Neuronal stem cell (in vitro differentiated cells): Measurements from ENCODE around the gene MACF1.

Experiments used
- DNase-seq: peaks from one replicate; pipeline ENCODE4 v3.0.0-alpha.2; 2013; ENCODE audit warnings: low spot score
- H2AFZ ChIP-seq: one replicate; pipeline ENCODE4 v1.6.1; 2013; ENCODE audit warnings: mild to moderate bottlenecking, low read length, inconsistent platforms
- H2AK5ac ChIP-seq: 2 replicates; pipeline ENCODE4 v1.6.1; 2013; ENCODE audit warnings: low read depth, mild to moderate bottlenecking, inconsistent platforms, low read length, moderate library complexity, mixed read lengths
- H2BK120ac ChIP-seq: 2 replicates; pipeline ENCODE4 v1.6.1; 2013; ENCODE audit warnings: low read depth, mild to moderate bottlenecking, inconsistent platforms, low read length, moderate library complexity, mixed read lengths
- H2BK12ac ChIP-seq: one replicate; pipeline ENCODE4 v1.6.1; 2013; ENCODE audit warnings: low read length, inconsistent platforms
- H2BK15ac ChIP-seq: 2 replicates; pipeline ENCODE4 v1.6.1; 2013; ENCODE audit warnings: mild to moderate bottlenecking, low read length, inconsistent platforms, mixed read lengths
- H2BK5ac ChIP-seq: one replicate; pipeline ENCODE4 v1.6.1; 2013; ENCODE audit warnings: inconsistent platforms, mild to moderate bottlenecking, low read length, moderate library complexity
- H3K14ac ChIP-seq: one replicate; pipeline ENCODE4 v1.6.1; 2013; ENCODE audit warnings: low read length, inconsistent platforms
- H3K18ac ChIP-seq: 2 replicates; pipeline ENCODE4 v1.6.1; 2013; ENCODE audit warnings: low read length, inconsistent platforms
- H3K23ac ChIP-seq: 2 replicates; pipeline ENCODE4 v1.6.1; 2013; ENCODE audit warnings: low read depth, mild to moderate bottlenecking, mixed read lengths, low read length, inconsistent platforms; ENCODE audit not compliant: poor library complexity
- H3K27ac ChIP-seq: replicated peaks from 3 replicates; pipeline ENCODE4 v1.5.1; 2013; ENCODE audit warnings: low read length, inconsistent platforms
- H3K27me3 ChIP-seq, 3 experiments: 2 replicates each; pipeline ENCODE4 v1.6.1; 2013; ENCODE audit warnings: low read length in 3 of 3, mild to moderate bottlenecking in 2 of 3, inconsistent platforms in 1 of 3, low read depth in 1 of 3, mixed read lengths in 1 of 3, moderate library complexity in 1 of 3; ENCODE audit not compliant: control insufficient read depth in 3 of 3, insufficient read depth in 3 of 3
- H3K36me3 ChIP-seq, 2 donors: replicated peaks in 1 of 2; 2 replicates each; pipeline ENCODE4 v1.6.1; 2013; ENCODE audit warnings: low read length in 2 of 2; ENCODE audit not compliant: control insufficient read depth in 2 of 2, insufficient read depth in 2 of 2
- H3K4ac ChIP-seq: 2 replicates; pipeline ENCODE4 v1.6.1; 2013; ENCODE audit warnings: inconsistent platforms, mild to moderate bottlenecking, low read length, moderate library complexity
- H3K4me1 ChIP-seq, 2 donors: 1 replicate in 1 of 2; 2 replicates in 1 of 2; pipeline ENCODE4 v1.6.1; 2013; ENCODE audit warnings: low read length in 2 of 2, low read depth in 1 of 2; ENCODE audit not compliant: control insufficient read depth in 2 of 2, insufficient read depth in 1 of 2
- H3K4me2 ChIP-seq: one replicate; pipeline ENCODE4 v1.6.1; 2013; ENCODE audit warnings: mild to moderate bottlenecking, low read length, inconsistent platforms; ENCODE audit not compliant: insufficient read depth, poor library complexity, severe bottlenecking
- H3K4me3 ChIP-seq, 2 donors: 2 replicates each; pipeline ENCODE4 v1.5.1; 2013; ENCODE audit warnings: low read length in 2 of 2, mild to moderate bottlenecking in 2 of 2, inconsistent platforms in 1 of 2, moderate library complexity in 1 of 2
- H3K79me1 ChIP-seq: one replicate; pipeline ENCODE4 v1.6.1; 2013; ENCODE audit warnings: low read depth, mild to moderate bottlenecking, inconsistent platforms, low read length, moderate library complexity
- H3K9ac ChIP-seq: one replicate; pipeline ENCODE4 v1.6.1; 2013; ENCODE audit warnings: mild to moderate bottlenecking, low read depth, low read length, inconsistent platforms; ENCODE audit not compliant: poor library complexity
- H3K9me3 ChIP-seq, 2 donors: replicated peaks in 1 of 2; 2 replicates each; pipeline versions ENCODE3 to v1.6.1; 2013; ENCODE audit warnings: low read length in 2 of 2, mild to moderate bottlenecking in 2 of 2, inconsistent platforms in 1 of 2, low read depth in 1 of 2, mixed read lengths in 1 of 2, moderate library complexity in 1 of 2; ENCODE audit not compliant: control insufficient read depth in 2 of 2, insufficient read depth in 1 of 2
- H4K8ac ChIP-seq: one replicate; pipeline ENCODE4 v1.6.1; 2013; ENCODE audit warnings: low read depth, mild to moderate bottlenecking, inconsistent platforms, low read length, moderate library complexity
- H4K91ac ChIP-seq: one replicate; pipeline ENCODE4 v1.6.1; 2013; ENCODE audit warnings: low read length, low read depth, mild to moderate bottlenecking, inconsistent platforms; ENCODE audit not compliant: poor library complexity
- WGBS, 2 donors: extraction: QIAGEN DNeasy Blood & Tissue Kit; methylation state at CpG; one replicate each; pipeline ENCODE4 v1.1.7; 2013; ENCODE audit warnings: missing lambda C conversion rate in 2 of 2, mixed read lengths in 1 of 2; ENCODE audit not compliant: insufficient read length in 2 of 2, insufficient replicate concordance in 1 of 2; ENCODE audit errors: extremely low coverage in 2 of 2; 5-methylcytosine and 5-hydroxymethylcytosine counted together

MACF1 gene

GRCh38 chr1:39408641-39409054 is 204.2 kb downstream of the MACF1 start:
- Histone ChIP-seq H2BK120ac (no peak overlapping the region), H3K14ac (no peak overlapping the region), H3K9me3 (no peaks in the 10 kb centered on the region), H3K23ac (peak overlapping the region; percentile 87), H3K36me3 (peaks cover 4 to 30% of the 10 kb centered on the region in 2 donors), H3K4ac (no peak overlapping the region), H3K18ac (peak overlapping the region; percentile 97), H2BK5ac (peak overlapping the region; percentile 79), H3K9ac (peak overlapping the region; percentile 96), H3K79me1 (peaks cover 7% of the 10 kb centered on the region), H3K27me3 (no peaks in the 10 kb centered on the region), H3K27ac (peak overlapping the region; percentile 98), H3K4me1 (peaks cover 21 to 43% of the 10 kb centered on the region in 2 donors), H2BK12ac (no peak overlapping the region), H2AK5ac (no peak overlapping the region), H3K4me3 (peak overlapping the region; percentile 56 to 85), H4K91ac (no peak overlapping the region), H3K4me2 (peak overlapping the region; percentile 82), H4K8ac (no peak overlapping the region), H2AFZ (peak overlapping the region; percentile 91), H2BK15ac (no peak overlapping the region)
- WGBS, 2 donors, result no CpG with 5 or more reads among the region's 53 CpGs
- DNase-seq, result peak; percentile 95

GRCh38 chr1:39409055-39409816 is 204.7 kb downstream of the MACF1 start:
- no CpG with 5 or more reads among the region's 71 CpGs for WGBS, 2 donors
- Histone ChIP-seq H3K4ac (no peak overlapping the region), H3K4me1 (peaks cover 25 to 46% of the 10 kb centered on the region in 2 donors), H2BK5ac (peak overlapping the region; percentile 82), H3K14ac (peak overlapping the region; percentile 33), H2BK12ac (peak overlapping the region; percentile 52), H3K79me1 (peaks cover 11% of the 10 kb centered on the region), H2AFZ (peak overlapping the region; percentile 91), H3K9ac (peak overlapping the region; percentile 96), H3K36me3 (peaks cover 6 to 36% of the 10 kb centered on the region in 2 donors), H4K91ac (no peak overlapping the region), H4K8ac (no peak overlapping the region), H2AK5ac (peak overlapping the region; percentile 64), H2BK15ac (peak overlapping the region; percentile 23), H3K27me3 (no peaks in the 10 kb centered on the region), H3K23ac (peak overlapping the region; percentile 82), H2BK120ac (no peak overlapping the region), H3K18ac (peak overlapping the region; percentile 99), H3K27ac (peak overlapping the region; percentile 84), H3K9me3 (no peaks in the 10 kb centered on the region), H3K4me2 (peak overlapping the region; percentile 82), H3K4me3 (peak overlapping the region; percentile 56 to 84)
- peak; percentile 31 for DNase-seq

- Histone ChIP-seq H2BK5ac (no peak overlapping the region), H3K4ac (no peak overlapping the region), H3K79me1 (peaks cover 11% of the 10 kb centered on the region), H2BK12ac (no peak overlapping the region), H3K14ac (no peak overlapping the region), H2AFZ (no peak overlapping the region), H3K9me3 (no peaks in the 10 kb centered on the region), H2BK120ac (no peak overlapping the region), H3K18ac (no peak overlapping the region), H3K4me2 (peak overlapping the region; percentile 32), H2AK5ac (no peak overlapping the region), H3K36me3 (peaks cover 6 to 51% of the 10 kb centered on the region in 2 donors), H3K27me3 (no peaks in the 10 kb centered on the region), H4K91ac (no peak overlapping the region), H3K4me3 (peak overlapping the region in 1 of 2 donors; percentile 56), H3K27ac (no peak overlapping the region), H4K8ac (no peak overlapping the region), H3K9ac (no peak overlapping the region), H2BK15ac (no peak overlapping the region), H3K23ac (no peak overlapping the region), H3K4me1 (peaks cover 22 to 51% of the 10 kb centered on the region in 2 donors)
- WGBS, 2 donors, result no CpG with 5 or more reads among the region's 3 CpGs
- DNase-seq, result peak; percentile 30
Measured at GRCh38 chr1:39410915-39411436, 206.5 kb downstream of the MACF1 start.
